DOHH2 (cell line): ENCODE data around the gene TASL.
A peak's percentile ranks its signal among the peaks of the same experiment; 100 is the strongest.

Source experiments
- H3F3A ChIP-seq: fragments of 200-600 bp; sonication (generic), shearing (Covaris generic); 2 replicates; pipeline ENCODE4 v1.6.0; 2016; ENCODE audit warnings: antibody characterized with exemption, mild to moderate bottlenecking; ENCODE audit not compliant: control insufficient read depth, insufficient read depth
- H3K27ac ChIP-seq: fragments of 200-600 bp; sonication (generic); 2 replicates; pipeline ENCODE4 v1.5.1; 2014; ENCODE audit warnings: low read depth, mild to moderate bottlenecking, low read length, moderate library complexity
- H3K27me3 ChIP-seq: fragments of 200-600 bp; sonication (generic); 2 replicates; pipeline ENCODE4 v1.6.1; 2014; ENCODE audit warnings: mild to moderate bottlenecking, low read length, mixed read lengths; ENCODE audit not compliant: control insufficient read depth
- H3K36me3 ChIP-seq: fragments of 200-600 bp; sonication (generic); 2 replicates; pipeline ENCODE4 v1.6.1; 2014; ENCODE audit warnings: mild to moderate bottlenecking, low read length, moderate library complexity, mixed read lengths; ENCODE audit not compliant: control insufficient read depth
- H3K4me1 ChIP-seq: fragments of 200-600 bp; sonication (generic); 2 replicates; pipeline ENCODE4 v1.6.1; 2014; ENCODE audit warnings: mild to moderate bottlenecking, low read length, mixed read lengths; ENCODE audit not compliant: control insufficient read depth
- H3K4me2 ChIP-seq: fragments of 200-600 bp; sonication (generic); 2 replicates; pipeline ENCODE4 v1.6.0; 2014; ENCODE audit warnings: mild to moderate bottlenecking, low read length, moderate library complexity
- H3K4me3 ChIP-seq: fragments of 200-600 bp; sonication (generic); 2 replicates; pipeline ENCODE4 v1.5.1; 2014; ENCODE audit warnings: mild to moderate bottlenecking, low read length, mixed read lengths
- H3K79me2 ChIP-seq: fragments of 200-600 bp; sonication (generic); 2 replicates; pipeline ENCODE4 v1.6.1; 2014; ENCODE audit warnings: mild to moderate bottlenecking, low read length, mixed read lengths; ENCODE audit not compliant: control insufficient read depth
- H3K9me2 ChIP-seq: fragments of 200-600 bp; sonication (generic); replicated peaks from 2 replicates; pipeline ENCODE4 v1.6.1; 2014; ENCODE audit warnings: mild to moderate bottlenecking, low read length, mixed read lengths; ENCODE audit not compliant: control insufficient read depth
- H3K9me3 ChIP-seq: fragments of 200-600 bp; sonication (generic); 2 replicates; pipeline ENCODE4 v1.6.1; 2014; ENCODE audit warnings: antibody characterized with exemption, low read length, mixed read lengths; ENCODE audit not compliant: control insufficient read depth, insufficient read depth
- H4K20me1 ChIP-seq: fragments of 200-600 bp; sonication (generic); 2 replicates; pipeline ENCODE4 v1.6.0; 2014; ENCODE audit warnings: low read depth, mild to moderate bottlenecking, antibody characterized with exemption, low read length, moderate library complexity; ENCODE audit not compliant: control insufficient read depth, insufficient read depth
- EZH2phosphoT487 ChIP-seq: fragments of 200-600 bp; sonication (generic); IDR thresholded peaks from 2 replicates; pipeline ENCODE4 v1.6.1; 2017; ENCODE audit warnings: borderline replicate concordance, mild to moderate bottlenecking, antibody characterized with exemption, low read length, moderate library complexity, mixed read lengths
- TF ChIP-seq, protein P1 (sequence below): fragments of 200-600 bp; sonication (generic); IDR thresholded peaks from one replicate; pipeline ENCODE4 v1.5.1; 2014; ENCODE audit warnings: antibody characterized with exemption, mild to moderate bottlenecking, low read depth, low read length; ENCODE audit not compliant: poor library complexity, severe bottlenecking

TASL gene

DNA sequence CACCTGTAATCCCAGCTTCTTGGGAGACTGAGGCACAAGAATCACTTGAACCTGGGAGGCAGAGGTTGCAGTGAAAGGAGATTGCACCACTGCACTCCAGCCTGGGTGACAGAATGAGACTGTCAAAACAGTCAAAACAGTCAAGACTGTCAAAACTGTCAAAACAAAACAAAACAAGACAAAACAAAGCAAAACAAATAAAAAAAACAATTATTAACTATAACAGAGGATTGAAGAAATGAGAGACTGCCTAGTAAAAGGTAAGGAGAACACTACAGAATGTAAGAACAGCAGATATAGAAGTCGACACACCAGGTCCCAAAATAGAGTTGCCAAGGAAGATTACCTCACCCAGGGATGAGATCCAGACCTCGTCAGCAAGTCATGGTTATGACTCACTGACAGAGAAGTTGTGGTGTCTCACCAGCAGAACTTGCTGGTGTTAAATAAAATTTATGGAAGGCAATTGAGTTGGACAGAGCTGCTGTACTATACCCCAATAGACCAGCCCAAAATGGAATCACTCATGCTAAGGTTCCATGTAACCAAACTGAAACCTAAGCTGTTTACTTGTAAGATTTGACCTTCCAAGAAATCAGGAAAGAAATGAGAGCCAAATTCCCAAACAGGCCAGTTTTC is 43.5 kb upstream of the TASL start:
- Histone ChIP-seq H3K4me2 (no peak overlapping the region), H3K4me1 (peaks cover 5% of the 10 kb centered on the region), H3K27me3 (no peaks in the 10 kb centered on the region), H3K36me3 (no peaks in the 10 kb centered on the region), H3K79me2 (no peaks in the 10 kb centered on the region), H3K9me2 (no peaks in the 10 kb centered on the region), H3K9me3 (no peaks in the 10 kb centered on the region), H3K27ac (no peak overlapping the region), H4K20me1 (no peaks in the 10 kb centered on the region), H3K4me3 (no peak overlapping the region), H3F3A (no peaks in the 10 kb centered on the region)
- TF ChIP-seq EZH2phosphoT487 = no peak
- TF ChIP-seq, protein P1, sequence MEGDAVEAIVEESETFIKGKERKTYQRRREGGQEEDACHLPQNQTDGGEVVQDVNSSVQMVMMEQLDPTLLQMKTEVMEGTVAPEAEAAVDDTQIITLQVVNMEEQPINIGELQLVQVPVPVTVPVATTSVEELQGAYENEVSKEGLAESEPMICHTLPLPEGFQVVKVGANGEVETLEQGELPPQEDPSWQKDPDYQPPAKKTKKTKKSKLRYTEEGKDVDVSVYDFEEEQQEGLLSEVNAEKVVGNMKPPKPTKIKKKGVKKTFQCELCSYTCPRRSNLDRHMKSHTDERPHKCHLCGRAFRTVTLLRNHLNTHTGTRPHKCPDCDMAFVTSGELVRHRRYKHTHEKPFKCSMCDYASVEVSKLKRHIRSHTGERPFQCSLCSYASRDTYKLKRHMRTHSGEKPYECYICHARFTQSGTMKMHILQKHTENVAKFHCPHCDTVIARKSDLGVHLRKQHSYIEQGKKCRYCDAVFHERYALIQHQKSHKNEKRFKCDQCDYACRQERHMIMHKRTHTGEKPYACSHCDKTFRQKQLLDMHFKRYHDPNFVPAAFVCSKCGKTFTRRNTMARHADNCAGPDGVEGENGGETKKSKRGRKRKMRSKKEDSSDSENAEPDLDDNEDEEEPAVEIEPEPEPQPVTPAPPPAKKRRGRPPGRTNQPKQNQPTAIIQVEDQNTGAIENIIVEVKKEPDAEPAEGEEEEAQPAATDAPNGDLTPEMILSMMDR = no peak

DNA sequence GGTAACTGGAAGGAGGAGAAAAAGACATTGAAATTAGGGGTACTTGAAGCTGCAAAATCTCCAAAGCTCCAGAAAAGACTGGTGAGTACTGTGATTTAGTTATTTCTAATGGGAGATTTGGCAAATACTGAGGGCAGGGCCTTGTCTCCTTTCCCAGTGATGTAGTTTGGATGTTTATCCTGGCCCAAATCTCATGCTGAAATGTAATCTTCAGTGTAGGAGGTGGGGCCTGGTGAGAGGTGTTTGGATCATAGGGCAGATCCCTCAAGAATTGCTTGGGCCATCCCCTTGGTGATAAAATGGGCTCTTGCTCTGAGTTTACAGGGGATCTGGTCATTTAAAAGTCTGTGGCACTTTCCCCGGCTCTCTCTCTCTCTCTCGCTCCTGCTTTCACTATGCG is 42.6 kb upstream of the TASL start:
- Histone ChIP-seq H3K36me3 (no peaks in the 10 kb centered on the region), H3F3A (no peaks in the 10 kb centered on the region), H3K27ac (no peak overlapping the region), H3K9me3 (no peaks in the 10 kb centered on the region), H3K4me3 (no peak overlapping the region), H4K20me1 (no peaks in the 10 kb centered on the region), H3K4me2 (no peak overlapping the region), H3K9me2 (no peaks in the 10 kb centered on the region), H3K27me3 (no peaks in the 10 kb centered on the region), H3K4me1 (peaks cover 5% of the 10 kb centered on the region), H3K79me2 (no peaks in the 10 kb centered on the region)
- TF ChIP-seq, protein P1 = no peak
- TF ChIP-seq EZH2phosphoT487 = no peak

DNA sequence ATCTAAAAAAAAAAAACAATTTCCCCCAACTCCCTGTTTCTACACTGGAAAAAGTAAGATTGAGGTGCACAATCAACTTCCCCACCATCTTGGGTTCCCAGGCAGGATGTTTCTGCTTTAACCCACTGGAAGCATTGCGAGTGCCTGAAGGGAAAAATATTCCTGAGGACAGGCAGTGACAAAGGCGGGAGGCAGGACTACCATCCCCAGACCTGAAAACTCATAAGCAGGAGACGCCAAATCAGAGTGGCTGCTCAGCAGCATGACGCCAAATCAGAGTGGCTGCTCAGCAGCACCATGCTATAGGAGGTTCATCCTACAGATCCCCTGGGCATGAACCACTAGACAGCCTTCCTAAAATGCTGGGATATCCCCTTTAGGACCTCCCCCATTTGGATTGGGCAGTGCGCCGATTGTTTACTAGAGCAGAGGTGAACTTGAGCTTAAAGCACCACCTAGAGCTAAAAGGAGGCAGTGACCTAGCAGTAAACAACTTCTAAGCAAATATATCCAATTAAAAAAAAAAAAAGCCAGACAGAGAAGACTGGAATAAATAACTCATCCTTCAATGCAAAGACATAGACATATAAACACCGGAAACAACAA is 40.7 kb upstream of the TASL start:
- Histone ChIP-seq H3F3A (no peaks in the 10 kb centered on the region), H3K27ac (no peak overlapping the region), H3K9me3 (no peaks in the 10 kb centered on the region), H3K27me3 (no peaks in the 10 kb centered on the region), H3K4me3 (no peak overlapping the region), H3K4me2 (no peak overlapping the region), H4K20me1 (no peaks in the 10 kb centered on the region), H3K9me2 (no peaks in the 10 kb centered on the region), H3K4me1 (peaks cover 5% of the 10 kb centered on the region), H3K79me2 (no peaks in the 10 kb centered on the region), H3K36me3 (no peaks in the 10 kb centered on the region)
- no peak for TF ChIP-seq EZH2phosphoT487
- TF ChIP-seq, protein P1 = peak; percentile 40
